GM21528 (cell line): ENCODE measurements around the gene MRPS12.
"Not testable (repeated sequence)": the region's sequence is repeated elsewhere in the genome, so short reads cannot be mapped to it uniquely, and the experiment has no call there.

Experiments used
- ATAC-seq: cut with Tn5 transposase; IDR thresholded peaks from one replicate; pipeline ENCODE4 v1.9.1; 2021; ENCODE audit warnings: mild to moderate bottlenecking, moderate library complexity; ENCODE audit not compliant: unreplicated experiment, low FRiP score

MRPS12 gene

DNA sequence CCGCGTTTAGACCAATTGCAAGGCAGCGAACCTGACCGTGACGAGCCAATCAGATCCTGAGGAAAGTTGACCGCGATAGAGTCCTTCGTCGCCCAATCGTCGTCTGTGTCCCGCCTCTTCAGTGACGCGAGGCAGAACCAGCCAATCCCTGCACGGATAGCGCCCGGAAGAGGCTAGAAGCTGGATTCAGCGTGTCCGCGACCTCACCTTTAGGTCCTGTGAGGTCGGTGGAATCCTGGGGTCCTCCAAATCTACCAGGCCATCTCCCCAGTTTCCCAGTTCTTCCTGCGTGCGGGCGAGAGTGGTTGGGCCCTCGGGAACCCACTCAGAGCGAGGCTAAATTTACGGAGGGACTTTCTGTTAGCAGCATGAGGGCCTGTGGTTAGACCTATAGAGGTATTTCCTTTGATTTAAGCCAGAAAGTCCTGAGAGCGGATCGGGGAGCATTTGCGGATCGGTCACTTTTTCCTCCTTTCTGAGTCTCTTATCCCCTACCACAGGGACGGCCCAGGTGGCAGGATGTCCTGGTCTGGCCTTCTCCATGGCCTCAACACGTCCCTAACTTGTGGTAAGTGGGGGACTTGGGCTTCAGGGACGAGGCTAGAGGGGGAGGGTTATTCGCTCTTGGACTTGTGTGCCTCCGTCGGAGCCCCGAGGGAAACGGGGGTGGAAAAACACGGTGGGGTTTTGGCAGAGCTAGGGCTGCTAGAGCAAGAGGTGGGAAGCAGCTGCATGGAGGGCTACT, at the start of gene MRPS12:
TSS of gene MRPS12 (plus strand) at position 169 of the 745 bp plus-strand sequence. CDS start at position 520, 351 bp downstream.
- peak; percentile 82 for ATAC-seq

DNA sequence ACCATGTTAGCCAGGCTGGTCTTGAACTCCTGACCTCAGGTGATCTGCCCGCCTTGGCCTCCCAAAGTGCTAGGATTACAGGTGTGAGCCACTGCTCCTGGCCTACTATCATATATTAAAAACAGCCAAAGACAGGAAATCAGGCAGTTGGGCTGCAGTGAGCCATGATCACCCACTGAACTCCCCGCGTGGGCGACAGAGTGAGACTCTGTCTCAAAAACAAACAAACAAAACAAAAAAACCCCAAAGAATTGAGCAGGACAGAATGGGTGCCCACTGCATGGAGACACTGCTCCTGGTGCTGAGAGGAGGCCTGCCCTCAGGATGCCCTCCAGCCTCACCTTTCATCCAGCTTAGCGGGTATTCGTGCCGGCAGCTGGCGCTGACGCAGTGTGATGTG, 47.5 kb upstream of the MRPS12 start:
- ATAC-seq, result no peak

DNA sequence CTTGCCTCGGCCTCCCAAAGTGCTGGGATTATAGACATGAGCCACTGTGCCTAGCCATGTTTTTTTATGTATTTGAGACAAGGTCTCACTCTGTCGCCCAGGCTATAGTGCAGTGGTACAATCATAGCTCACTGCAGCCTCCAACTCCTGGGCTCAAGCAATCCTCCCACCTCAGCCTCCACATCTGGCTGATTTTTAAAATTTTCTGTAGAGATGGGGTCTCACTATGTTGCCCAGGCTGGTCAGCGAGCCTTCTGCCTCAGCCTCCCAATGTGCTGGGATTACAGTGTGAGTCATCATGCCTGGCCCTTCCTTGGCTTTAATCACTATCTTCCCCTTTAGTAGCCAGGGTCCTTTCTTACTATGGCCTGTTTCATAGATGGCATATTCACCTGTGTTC, 46.1 kb upstream of the MRPS12 start:
- not testable (repeated sequence) for ATAC-seq

DNA sequence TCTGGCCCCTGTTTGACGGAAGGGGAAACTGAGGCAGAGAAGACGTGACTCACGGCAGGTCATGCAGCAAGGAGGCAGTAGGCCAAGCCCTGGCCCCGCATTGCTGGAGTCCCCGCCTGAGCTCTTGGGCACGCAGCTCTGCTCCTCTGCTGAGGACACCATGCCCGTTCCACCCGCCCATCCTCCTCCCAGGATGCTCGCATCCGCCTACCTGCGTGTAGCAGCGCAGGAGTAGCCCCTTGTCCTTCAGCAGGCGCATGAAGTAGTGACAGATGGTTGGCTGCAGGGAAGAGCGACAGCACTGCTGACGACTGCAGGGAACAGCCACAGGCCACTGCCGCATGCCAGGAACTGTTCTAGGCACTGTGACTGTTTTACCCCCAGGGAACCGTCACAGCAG, 41.9 kb upstream of the MRPS12 start:
- ATAC-seq, result no peak

DNA sequence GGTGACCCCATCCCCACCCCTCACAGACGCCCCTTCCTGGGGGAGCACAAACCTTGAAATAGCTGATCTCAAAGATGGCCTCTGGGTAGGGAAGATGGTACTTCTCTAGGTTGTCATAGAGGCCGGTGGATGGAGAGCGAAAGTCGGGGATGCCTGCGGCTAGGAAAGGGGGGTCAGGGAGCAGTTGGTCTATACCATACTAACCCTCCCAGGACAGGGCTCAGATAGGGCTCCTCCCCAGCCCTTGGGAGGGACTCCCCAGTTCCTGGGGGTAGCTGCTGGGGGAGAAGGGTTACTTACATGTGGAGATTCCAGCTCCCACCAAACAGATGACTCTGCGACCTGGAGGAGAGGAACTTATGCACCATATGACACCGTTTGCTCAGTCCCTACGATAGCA, 40.9 kb upstream of the MRPS12 start:
- no peak for ATAC-seq

DNA sequence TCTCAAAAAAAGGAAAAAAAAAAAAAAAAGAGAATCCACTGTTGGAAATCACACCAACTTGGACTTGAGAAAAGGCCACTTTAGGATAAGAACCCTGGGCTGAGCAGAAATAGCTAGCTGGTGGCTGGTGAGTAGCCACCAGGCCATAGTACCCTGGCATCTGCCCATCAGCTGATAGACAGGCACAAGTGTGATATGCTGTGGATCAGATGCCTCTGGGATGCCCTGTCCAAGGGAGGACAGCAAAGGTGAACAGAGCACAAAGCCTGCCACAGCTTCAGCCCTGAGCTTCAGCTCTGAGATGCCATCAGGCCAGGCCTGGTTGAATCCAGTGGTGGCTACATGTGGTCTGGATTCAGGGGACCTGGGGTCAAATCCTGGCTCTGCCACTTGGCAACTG, 40.1 kb upstream of the MRPS12 start:
- ATAC-seq, result no peak

DNA sequence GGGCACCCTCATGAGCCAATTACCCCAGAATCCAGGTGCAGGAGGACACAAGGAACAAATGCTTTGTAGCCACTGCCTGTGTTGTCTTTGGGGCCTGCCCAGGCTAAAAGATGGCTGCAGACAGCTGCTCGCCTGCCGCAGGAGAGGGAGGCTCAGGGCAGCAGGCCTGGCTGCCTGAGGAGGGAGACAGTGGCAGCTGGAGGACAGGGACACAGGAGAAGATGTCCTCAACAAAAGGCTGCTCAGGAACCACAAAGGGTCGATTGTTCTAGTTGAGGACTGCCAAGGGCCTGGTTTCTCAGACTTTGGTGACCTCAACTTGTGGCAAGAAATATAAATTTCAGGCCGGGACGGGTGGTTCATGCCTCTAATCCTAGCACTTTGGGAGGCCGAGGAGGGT, 39.0 kb upstream of the MRPS12 start:
- ATAC-seq, result no peak

DNA sequence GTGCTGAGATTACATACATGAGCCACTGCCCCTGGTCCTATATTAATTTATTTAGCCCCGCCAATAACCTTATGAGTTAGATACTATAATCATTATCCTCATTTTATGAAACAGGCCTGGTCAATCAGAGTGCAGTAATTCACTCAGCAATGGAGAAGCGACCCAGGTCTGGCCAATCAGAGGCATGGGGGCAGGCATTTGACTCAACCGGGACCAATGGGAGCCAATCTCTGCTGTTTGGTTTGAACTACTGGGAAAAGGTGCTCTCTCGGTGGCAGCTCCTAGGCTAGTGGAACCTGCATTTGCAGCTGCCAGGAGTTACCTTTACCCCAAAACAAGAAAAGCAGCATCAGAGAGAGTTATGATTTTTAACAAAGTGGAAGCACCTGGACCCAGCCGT, 37.9 kb upstream of the MRPS12 start:
- ATAC-seq, result no peak

DNA sequence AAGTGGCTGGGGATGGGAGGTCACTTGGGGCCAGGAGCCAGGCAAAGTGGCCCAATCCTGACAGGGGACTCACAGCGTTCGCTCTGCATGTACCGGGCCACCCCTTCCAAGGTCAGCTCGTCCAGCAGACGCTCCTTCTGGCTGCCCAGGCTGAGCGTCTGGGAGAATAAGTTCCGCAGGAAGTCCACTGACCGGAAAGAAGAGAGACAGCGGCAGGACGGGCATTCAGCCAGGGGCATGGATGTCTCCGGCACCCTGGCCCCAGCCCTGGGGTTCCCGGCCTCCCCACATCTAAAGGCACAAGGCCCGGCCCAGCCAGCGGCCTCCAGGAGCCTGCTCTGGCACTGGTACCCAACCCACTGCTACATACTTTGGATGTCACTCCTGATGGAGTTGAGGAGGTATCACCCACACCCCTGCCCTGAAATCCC, 37.4 kb upstream of the MRPS12 start:
- ATAC-seq, result no peak

DNA sequence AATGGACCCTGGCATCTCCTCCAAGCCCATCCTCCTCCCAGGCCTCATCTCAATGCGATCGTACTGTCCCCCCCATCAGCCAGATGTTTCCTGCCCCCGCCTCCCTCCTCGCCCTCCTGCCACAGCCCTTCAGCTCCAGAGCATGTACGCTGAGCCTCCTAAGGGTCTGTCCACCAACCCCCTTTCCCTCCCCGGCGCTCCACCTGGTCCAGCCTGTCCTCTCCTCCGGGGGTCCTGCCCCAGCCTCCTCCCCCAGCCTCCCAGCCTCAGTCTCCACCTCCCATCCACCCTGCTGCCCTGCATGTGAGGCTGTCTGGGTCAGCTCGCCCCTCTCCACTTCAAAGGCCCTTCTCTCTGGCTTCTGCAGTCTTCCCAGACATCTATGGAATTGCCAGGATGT, 35.8 kb upstream of the MRPS12 start:
- ATAC-seq, result no peak

DNA sequence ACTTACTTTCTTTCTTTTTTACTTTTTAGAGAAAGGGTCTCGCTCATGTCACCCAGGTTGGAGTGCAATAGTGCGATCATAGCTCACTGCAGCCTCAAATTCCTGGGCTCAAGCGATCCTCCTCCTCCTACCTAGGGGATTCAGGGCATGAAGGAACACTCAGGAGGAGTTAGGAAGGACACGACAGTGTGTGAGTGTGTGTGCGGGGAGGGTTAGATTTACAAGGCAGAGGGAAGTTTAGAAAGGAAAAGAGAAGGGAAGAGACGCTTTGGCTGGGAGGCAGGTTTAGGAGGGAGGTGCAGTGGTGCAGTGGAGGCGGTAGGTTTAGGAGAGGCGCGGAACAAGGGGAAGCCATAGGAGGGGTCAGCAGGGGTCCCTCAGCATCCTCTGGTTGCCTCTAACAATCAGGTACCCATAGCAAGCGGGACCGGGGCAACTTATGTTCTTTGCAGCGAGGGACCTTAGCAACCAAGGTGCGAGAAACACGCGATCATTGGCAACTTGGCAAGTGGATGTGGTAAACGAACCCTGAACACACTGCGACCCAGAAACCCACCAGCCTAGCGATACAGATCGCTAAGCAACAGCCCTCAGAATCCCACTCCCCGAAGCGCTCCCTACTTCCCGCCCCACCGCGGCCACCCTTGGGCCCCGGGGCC, 31.8 kb upstream of the MRPS12 start:
- ATAC-seq, result no peak

DNA sequence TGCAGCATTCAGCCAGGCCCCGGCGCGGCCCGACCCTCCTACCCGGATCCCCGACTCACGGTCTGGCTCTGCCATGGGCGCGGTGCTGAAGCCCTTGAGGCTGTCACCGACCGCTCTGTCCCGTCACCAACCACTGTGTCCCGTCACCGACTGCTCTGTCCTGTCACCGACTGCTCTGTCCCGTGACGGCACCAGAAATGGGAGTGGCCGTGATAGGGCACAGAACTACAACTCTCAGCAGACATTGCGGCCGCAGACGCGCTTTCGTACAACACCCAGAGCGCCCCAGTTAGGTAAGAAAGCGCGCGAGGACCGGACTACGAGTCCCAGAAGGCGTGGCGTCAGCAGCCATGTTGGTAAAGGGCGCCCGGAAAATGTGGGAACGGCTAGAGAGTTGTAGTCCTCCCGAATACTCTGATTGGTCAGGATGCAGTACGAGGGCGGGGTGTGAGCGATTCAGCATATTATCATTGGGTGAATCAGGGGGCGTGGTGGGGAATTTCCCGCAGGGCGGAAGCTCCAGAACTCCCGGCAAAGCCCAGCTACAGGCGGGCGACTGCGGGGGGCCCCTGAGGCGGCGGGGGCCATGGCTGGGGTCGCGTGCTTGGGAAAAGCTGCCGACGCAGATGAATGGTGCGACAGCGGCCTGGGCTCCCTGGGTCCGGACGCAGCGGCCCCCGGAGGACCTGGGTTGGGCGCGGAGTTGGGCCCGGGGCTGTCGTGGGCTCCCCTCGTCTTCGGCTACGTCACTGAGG, 31.1 kb upstream of the MRPS12 start, which contains the start of the genes NFKBIB and SIRT2:
TSS of gene NFKBIB (plus strand) at position 523 of the 755 bp plus-strand sequence. CDS start at position 587, 64 bp downstream.
TSS of gene SIRT2 (minus strand) at position 172 of the 755 bp plus-strand sequence. CDS start at position 75, 97 bp downstream.
- peak; percentile 89 for ATAC-seq

DNA sequence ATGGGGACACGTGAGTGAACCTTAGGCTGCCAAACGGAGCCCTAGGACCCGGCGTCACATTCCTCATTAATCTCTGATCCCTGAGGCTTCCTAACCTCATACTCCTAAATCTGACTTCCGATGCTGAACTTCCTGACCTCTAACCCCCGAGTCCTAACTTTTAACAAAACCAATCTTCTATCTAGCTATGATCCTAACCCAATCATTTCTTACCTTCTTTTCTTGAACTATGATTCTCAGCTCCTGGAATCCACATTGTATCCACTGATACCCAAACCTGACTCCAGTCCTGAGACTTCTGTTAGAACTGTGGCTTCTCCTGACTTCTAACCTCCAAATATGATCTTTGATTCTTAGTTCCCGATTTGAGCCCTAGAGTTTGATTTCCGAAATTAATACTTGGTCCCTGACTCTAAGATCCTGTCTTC, 30.5 kb upstream of the MRPS12 start:
- ATAC-seq, result no peak

DNA sequence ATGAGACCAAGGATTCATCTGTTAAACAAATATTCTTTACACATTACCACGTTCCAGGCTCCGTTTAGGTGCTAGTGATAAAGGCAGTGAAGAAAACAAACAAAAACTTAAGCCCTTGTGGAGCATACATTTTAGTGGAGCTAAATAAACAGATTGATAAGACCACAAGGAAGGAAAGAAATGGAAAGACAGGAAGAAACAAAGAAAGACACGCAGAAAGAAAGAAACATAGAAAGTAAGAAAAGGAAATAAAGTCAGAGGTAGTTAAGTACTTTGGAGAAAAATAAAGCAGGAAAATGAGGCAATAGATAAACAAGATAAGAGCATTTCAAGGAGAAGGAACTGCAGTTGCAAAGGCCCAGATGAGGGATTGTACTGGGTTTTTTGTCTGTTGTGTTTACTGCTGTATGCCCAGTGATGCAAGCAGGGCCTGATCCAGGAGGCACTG, 30.0 kb upstream of the MRPS12 start:
- ATAC-seq, result no peak

DNA sequence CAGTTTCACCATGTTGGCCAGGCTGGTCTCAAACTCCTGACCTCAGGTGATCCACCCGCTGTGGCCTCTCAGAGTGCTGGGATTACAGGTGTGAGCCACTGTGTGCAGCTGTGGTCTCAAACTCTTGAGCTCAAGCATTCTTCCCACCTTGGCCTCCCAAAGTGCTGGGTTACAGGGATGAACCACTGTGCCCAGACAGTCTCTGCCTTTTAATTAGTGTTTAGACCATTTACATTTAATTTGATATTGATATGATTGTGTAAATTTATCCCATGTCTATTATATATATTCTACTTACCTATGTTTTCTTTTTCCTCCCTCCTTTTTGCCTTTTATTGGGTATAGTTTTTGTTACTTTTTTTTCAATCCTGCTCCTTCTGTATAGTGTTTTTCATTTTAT, 29.1 kb upstream of the MRPS12 start:
- no peak for ATAC-seq

DNA sequence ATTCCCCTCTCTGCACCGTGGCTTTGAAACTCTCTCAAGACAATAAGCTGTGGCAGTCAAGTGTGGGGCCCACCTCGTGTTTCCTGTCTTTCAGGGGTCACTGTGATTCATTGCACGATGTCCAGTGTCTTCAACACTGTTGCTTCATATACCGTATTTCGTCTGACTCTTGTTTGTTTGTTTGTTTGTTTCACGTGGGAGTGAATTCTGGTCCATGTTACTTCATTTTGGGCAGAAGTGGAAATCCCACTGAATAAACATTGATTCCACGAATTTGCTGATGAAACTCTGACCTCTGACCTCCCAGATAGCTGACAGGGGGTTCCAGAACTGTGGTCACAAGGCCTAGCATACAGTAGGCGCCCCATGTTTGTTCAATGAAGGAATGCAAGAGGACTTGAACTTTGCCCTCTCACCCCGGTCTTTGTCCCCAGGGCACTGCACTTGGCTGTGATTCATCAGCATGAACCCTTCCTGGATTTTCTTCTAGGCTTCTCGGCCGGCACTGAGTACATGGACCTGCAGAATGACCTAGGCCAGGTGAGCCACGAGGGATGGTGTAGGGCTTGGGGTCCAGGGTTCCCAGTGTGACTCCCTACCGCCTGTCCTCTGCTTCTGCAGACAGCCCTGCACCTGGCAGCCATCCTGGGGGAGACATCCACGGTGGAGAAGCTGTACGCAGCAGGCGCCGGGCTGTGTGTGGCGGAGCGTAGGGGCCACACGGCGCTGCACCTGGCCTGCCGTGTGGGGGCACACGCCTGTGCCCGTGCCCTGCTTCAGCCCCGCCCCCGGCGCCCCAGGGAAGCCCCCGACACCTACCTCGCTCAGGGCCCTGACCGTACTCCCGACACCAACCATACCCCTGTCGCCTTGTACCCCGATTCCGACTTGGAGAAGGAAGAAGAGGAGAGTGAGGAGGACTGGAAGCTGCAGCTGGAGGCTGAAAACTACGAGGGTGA, 25.9 kb upstream of the MRPS12 start:
- ATAC-seq, result no peak

DNA sequence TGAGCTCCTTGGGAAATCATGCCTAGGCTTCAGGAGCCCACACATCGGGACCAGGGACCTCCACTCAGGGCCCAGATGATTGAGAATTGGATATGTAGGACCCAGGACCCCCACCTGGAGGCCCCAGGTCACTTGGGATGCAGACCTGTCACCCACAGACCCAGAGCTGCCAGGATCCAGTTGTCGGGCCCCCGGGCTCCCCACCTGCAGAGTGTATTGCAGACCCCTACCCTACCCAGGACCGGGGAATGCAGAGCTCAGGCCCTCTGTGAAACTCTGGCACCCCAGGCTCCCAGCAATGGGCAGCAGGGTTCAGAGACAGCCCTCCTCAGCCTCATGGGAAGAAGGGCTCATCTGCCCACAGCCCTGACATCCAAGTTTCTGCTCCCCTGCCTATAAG, 25.1 kb upstream of the MRPS12 start:
- no peak for ATAC-seq

DNA sequence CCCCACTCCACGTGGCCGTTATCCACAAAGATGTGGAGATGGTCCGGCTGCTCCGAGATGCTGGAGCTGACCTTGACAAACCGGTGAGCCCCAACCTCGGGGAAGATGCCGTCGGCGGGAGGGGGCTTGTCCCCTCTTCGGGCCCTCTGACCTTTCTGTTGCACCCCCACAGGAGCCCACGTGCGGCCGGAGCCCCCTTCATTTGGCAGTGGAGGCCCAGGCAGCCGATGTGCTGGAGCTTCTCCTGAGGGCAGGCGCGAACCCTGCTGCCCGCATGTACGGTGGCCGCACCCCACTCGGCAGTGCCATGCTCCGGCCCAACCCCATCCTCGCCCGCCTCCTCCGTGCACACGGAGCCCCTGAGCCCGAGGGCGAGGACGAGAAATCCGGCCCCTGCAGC, 23.5 kb upstream of the MRPS12 start:
- ATAC-seq, result no peak

DNA sequence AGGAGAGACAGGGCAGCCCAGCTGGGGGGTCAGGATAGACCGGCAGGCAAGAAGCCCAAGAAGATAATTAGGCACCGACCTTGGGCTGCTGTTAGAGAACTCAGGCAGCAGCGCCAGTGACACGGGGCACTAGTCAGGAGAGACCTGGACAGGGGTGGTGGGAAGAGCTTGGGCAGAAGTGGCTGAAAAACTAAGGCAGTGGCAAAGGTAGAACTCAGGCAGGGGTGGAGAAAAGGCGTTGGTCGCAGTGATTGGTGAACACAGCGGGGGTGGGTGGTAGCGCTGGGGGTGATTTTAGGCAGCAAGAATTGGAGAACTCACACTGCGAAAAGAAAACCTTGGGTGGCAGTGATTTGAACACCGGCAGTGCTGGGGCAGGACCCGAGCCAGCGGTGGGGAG, 23.1 kb upstream of the MRPS12 start:
- no peak for ATAC-seq

DNA sequence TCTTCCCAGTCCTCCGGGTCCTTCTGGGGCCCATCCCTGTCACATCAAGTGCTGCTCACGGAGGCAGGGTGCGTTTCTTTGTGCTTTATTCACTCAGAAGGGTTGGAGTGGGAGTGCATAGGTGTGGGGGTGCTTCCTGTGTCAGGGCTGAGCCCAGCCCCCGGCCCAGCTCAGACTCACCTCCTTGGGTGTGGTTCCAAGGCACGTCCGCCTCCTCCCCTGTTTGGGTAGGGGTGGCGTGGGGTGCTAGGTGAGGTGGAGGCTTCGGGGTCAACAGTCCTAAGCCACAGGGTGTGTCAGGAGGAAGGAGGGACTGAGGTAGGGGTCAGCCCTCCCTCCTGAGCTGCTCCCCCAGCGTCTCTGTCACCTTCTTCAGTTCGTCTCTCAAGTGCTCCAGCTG, 21.8 kb upstream of the MRPS12 start:
- no peak for ATAC-seq
